ENCODE data around the gene ANKRD29.

Gene ANKRD29

DNA sequence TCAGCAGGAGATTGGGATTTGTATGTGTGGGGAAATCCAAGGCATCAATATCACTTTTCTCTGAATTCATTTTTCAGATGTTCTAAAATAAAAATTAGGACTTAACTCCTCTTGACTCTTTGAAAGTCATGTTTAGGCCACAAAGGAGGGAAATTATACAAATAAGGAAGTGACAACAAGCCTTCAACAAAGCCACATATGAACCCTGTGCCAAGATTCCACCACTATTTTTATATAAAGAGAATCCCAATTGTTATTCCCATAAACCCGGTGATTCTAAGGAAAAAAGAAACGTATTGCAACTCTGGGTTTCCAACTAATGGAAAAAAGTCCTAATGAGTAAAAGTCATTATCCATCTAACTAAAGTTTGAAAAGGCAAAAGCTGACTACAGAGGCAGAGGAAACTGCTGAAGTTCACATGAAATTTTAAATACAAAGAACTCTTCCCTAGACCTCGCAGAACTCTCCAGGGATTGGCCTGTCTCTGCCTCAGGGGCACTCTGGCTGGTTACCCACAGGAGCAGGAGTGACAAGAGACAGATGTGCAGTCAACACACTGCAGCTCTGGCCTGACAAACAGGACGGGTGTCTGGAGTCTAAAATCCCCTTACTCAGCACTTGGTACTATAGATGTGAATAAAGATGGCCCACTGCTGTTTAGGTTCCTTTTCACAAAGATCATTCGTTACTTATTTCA, 88.0 kb downstream of the ANKRD29 start:
- Histone ChIP-seq H3K4me1 (ENCODE audit: control insufficient read depth, insufficient read depth, low read length) (no peaks in the 10 kb centered on the region), H3K27me3 (ENCODE audit: control insufficient read depth, insufficient read depth, low read length, poor library complexity, severe bottlenecking) (no peaks in the 10 kb centered on the region), H3K9me3 (ENCODE audit: control insufficient read depth, low read length) (no peaks in the 10 kb centered on the region), H3K27ac (ENCODE audit: insufficient read depth, low read depth, low read length, poor library complexity, severe bottlenecking) (no peak overlapping the region), H3K4me3 (ENCODE audit: insufficient read depth, low read depth, low read length) (no peak overlapping the region), H3K36me3 (ENCODE audit: control insufficient read depth, insufficient read depth, low read length) (peaks cover 6% of the 10 kb centered on the region)
- 95% methylated on average over 5 of the region's 5 CpGs for WGBS, 2 experiments

DNA sequence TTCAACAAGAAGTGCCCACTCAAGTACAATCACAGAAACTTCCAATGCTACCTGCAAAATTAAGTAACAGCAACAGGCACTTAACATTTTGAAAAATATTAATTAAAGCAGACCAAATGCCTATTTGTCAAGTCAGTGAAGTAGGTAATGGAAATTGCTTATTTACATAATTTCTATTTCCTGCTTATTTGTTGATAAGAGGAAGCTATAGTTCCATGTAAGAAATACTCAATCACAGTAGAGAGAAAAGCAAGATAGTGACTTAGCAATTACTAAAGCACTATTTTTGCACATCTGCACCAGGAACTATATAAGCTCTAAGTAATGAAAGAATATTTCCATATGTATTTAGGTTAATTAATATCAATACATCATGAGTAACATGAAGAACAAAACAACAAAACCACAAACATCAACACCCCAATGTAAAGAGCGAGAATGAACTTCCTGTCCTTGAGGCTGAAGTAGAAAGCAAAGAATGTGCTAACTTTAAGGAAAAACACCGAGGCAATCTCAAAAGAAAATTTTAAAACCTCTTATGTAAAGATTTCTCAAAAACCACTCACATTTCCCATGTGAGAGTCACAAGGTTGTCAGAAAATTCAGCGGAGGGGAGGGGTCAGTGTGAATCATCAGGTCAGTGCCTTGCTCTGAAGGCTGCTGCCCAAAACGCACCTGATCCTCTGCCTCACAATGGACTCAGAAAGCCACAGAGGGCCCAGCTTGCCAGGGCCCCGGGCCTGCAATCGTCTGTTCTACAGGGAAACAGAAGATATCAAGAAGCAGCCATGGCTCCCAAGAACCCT, 88.9 kb downstream of the ANKRD29 start:
- Histone ChIP-seq H3K4me1 (ENCODE audit: control insufficient read depth, insufficient read depth, low read length) (no peaks in the 10 kb centered on the region), H3K36me3 (ENCODE audit: control insufficient read depth, insufficient read depth, low read length) (peaks cover 6% of the 10 kb centered on the region), H3K9me3 (ENCODE audit: control insufficient read depth, low read length) (no peaks in the 10 kb centered on the region), H3K4me3 (ENCODE audit: insufficient read depth, low read depth, low read length) (no peak overlapping the region), H3K27me3 (ENCODE audit: control insufficient read depth, insufficient read depth, low read length, poor library complexity, severe bottlenecking) (no peaks in the 10 kb centered on the region), H3K27ac (ENCODE audit: insufficient read depth, low read depth, low read length, poor library complexity, severe bottlenecking) (no peak overlapping the region)
- 54 to 63% methylated on average over 5 to 6 of the region's 6 CpGs for WGBS, 2 experiments

DNA sequence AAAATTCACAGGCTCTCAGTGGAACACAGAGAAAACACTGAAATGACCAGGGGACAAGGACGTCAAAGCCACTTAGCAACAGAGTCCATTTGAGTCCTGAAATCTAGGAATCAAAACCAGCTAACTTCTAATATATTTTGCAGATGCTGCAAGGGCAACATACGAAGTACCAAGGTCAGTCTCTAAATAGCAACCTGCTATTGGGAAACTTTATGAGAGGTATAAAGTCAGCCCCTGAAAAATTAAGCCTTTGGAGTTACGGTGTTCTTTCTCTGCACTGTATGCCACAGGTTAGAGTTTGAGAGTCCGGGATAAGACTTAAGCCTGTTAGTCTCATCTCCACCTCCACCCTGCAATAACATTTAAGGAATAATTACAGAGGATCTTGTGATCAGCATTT, 89.7 kb downstream of the ANKRD29 start:
- Histone ChIP-seq H3K27me3 (ENCODE audit: control insufficient read depth, insufficient read depth, low read length, poor library complexity, severe bottlenecking) (no peaks in the 10 kb centered on the region), H3K27ac (ENCODE audit: insufficient read depth, low read depth, low read length, poor library complexity, severe bottlenecking) (no peak overlapping the region)

DNA sequence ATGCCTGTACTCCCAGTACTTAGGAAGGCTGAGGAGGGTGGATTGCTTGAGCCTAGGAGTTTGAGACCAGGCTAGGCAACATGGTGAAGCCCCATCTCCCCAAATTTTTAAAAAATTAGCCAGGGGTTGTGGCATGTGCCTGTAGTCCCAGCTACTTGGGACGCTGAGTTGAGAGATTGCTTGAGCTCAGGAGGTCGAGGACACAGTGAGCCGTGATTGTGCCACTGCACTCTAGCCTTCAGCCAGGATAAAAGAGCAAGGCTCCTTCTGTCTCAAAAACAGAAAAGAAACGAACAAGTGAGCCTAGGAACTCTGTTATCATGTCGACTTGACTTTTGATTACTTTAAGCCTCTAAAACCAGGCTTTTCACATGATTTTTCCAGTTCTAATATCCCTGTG, 90.1 kb downstream of the ANKRD29 start:
- H3K36me3 ChIP-seq (ENCODE audit: control insufficient read depth, insufficient read depth, low read length): peaks cover 6% of the 10 kb centered on the region
- 90 to 91% methylated on average over 5 of the region's 5 CpGs for WGBS, 2 experiments

More for the DNA sequence above, 89.7 kb downstream of the ANKRD29 start:
- Histone ChIP-seq H3K4me1 (ENCODE audit: control insufficient read depth, insufficient read depth, low read length) (no peaks in the 10 kb centered on the region), H3K4me3 (ENCODE audit: insufficient read depth, low read depth, low read length) (no peak overlapping the region), H3K9me3 (ENCODE audit: control insufficient read depth, low read length) (no peaks in the 10 kb centered on the region), H3K36me3 (ENCODE audit: control insufficient read depth, insufficient read depth, low read length) (peaks cover 6% of the 10 kb centered on the region)
- 93 to 96% methylated on average over 4 of the region's 4 CpGs for WGBS, 2 experiments

DNA sequence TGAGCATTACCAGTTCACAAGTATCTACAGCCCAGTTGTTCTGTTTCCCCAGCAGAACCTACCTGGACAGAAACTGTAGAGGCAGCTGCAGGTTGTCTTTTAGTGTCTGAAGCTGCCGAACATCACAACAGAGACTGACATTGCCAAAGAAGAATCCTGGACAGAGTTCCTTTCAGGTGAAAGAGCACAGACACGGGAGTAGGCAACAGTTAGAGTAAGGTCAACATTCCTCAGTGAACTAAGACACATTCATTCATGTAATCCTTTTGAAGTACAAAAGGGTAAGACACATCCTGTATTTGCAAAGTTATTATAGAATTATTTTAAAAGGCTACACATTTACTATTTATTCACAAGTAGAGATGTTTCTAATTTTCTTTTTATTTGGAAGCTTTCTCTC, 90.7 kb downstream of the ANKRD29 start:
- H3K27ac ChIP-seq (ENCODE audit: insufficient read depth, low read depth, low read length, poor library complexity, severe bottlenecking): no peak overlapping the region
- whole genome bisulfite sequencing, 2 experiments: 84 to 92% methylated on average over 2 of the region's 2 CpGs

More for the DNA sequence above, 90.1 kb downstream of the ANKRD29 start:
- Histone ChIP-seq H3K9me3 (ENCODE audit: control insufficient read depth, low read length) (no peaks in the 10 kb centered on the region), H3K4me3 (ENCODE audit: insufficient read depth, low read depth, low read length) (no peak overlapping the region), H3K27me3 (ENCODE audit: control insufficient read depth, insufficient read depth, low read length, poor library complexity, severe bottlenecking) (no peaks in the 10 kb centered on the region), H3K27ac (ENCODE audit: insufficient read depth, low read depth, low read length, poor library complexity, severe bottlenecking) (no peak overlapping the region), H3K4me1 (ENCODE audit: control insufficient read depth, insufficient read depth, low read length) (no peaks in the 10 kb centered on the region)

DNA sequence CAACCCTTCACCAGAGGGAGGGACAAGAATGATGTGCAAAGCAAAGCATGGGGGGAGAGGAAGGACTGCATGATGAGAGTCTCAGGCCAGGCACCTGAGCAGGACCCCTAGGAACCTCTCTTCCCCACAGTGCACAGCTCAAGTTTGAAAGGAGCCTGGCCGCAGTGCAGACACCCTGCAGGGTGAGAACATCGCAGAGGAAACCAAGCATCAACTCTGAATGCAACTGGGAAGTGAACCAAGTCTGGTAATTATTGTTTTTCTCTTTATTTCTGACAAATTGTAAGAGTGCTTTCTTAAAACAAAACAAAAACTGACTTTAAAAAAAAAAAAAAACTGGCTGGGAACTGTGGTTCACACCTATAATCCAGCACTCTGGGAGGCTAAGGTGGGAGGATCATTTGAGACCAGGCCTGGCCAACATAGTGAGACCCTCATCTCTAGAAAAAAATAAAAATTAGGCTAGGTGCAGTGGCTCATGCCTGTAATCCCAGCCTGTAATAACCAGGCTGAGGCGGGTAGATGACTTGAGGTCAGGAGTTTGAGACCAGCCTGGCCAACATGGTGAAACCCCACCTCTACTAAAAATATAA, 91.7 kb downstream of the ANKRD29 start:
- no peak overlapping the region for H3K27ac ChIP-seq (ENCODE audit: insufficient read depth, low read depth, low read length, poor library complexity, severe bottlenecking)
- H3K36me3 ChIP-seq (ENCODE audit: control insufficient read depth, insufficient read depth, low read length): peaks cover 17% of the 10 kb centered on the region
- 56 to 64% methylated on average over 3 of the region's 3 CpGs for WGBS, 2 experiments
- no peaks in the 10 kb centered on the region for H3K9me3 ChIP-seq (ENCODE audit: control insufficient read depth, low read length)
- H3K4me1 ChIP-seq (ENCODE audit: control insufficient read depth, insufficient read depth, low read length): no peaks in the 10 kb centered on the region
- H3K27me3 ChIP-seq (ENCODE audit: control insufficient read depth, insufficient read depth, low read length, poor library complexity, severe bottlenecking): no peaks in the 10 kb centered on the region
- H3K4me3 ChIP-seq (ENCODE audit: insufficient read depth, low read depth, low read length): no peak overlapping the region

More for the DNA sequence above, 90.7 kb downstream of the ANKRD29 start:
- Histone ChIP-seq H3K4me3 (ENCODE audit: insufficient read depth, low read depth, low read length) (no peak overlapping the region), H3K9me3 (ENCODE audit: control insufficient read depth, low read length) (no peaks in the 10 kb centered on the region), H3K27me3 (ENCODE audit: control insufficient read depth, insufficient read depth, low read length, poor library complexity, severe bottlenecking) (no peaks in the 10 kb centered on the region), H3K36me3 (ENCODE audit: control insufficient read depth, insufficient read depth, low read length) (peaks cover 11% of the 10 kb centered on the region), H3K4me1 (ENCODE audit: control insufficient read depth, insufficient read depth, low read length) (no peaks in the 10 kb centered on the region)

DNA sequence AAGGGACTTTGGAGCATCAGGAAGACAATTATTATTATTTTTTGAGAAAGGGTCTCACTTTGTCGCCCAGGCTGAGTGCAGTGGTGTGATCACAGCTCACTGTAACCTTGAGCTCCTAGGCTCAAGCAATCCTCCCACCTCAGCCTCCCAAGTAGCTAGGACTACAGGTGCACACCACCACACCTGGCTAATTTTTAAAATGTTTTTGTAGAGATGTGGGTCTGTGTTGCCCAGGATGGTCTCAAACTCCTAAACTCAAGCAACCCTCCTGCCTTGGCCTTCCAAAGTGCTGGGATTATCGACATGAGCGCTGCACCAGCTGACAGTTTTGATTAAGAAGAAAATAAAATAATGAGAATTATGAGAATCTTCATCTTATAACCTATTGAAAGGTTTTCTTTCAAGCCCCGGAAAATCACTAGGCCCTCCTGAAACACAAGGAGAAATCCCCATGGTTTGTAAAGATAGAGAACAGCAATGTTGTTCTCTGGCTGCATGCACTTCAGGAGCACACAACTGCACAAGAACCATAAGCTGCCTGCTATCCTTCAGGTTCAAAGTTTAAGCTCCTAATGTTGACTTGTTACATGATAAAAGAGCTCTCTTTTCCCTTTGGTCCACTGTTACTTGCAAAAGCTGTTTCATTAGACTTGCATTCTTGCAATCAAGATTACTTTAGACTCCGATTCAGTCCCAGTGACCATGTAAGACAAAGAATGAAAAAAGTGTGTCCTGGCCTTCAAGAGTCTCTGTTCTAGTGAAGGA, 93.2 kb downstream of the ANKRD29 start:
- WGBS, 2 experiments: 89 to 96% methylated on average over 4 to 5 of the region's 5 CpGs
- H3K27ac ChIP-seq (ENCODE audit: insufficient read depth, low read depth, low read length, poor library complexity, severe bottlenecking): no peak overlapping the region
- peaks cover 17% of the 10 kb centered on the region for H3K36me3 ChIP-seq (ENCODE audit: control insufficient read depth, insufficient read depth, low read length)

DNA sequence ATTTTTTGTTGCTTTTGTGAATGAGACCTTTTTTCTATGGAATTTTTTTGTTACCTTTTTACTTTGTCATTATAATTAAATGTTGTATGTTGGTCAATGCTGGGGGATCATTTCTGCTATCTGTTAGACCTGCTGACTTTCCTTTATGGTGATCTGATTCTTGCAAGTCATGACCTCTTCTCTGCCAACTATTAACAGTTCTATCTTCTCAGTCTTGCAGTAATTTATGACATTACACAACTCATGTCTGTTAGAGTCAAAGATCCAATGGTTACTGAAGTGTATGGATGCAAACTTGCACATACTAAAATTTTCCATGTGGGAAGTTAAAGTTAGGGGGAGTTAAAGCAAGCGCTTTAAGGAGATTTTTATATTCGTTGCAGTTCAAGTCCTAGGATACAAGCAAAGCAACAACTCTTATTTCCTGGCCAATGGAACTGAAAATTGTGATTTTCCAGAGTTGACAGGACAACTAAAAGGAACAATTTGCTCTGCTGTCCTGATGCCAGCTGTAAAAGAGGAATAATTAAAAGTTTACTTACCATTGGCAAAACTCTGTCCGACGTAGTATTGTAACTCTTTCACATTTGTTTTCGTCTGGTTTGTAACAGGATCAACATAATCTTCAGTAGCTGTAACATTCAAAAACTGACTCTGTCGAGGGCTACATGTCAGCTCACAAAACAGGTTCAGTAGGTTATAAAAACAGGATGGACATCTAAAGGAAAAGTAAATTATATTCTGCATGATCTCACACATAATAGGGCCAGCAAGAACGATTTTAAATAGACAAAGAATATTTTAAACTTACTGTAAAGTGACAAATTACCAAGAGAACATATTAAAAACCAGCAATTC, 94.2 kb downstream of the ANKRD29 start:
- H3K27me3 ChIP-seq (ENCODE audit: control insufficient read depth, insufficient read depth, low read length, poor library complexity, severe bottlenecking): no peaks in the 10 kb centered on the region
- H3K4me3 ChIP-seq (ENCODE audit: insufficient read depth, low read depth, low read length): no peak overlapping the region
- 97 to 98% methylated on average over 7 of the region's 7 CpGs for WGBS, 2 experiments
- no peak overlapping the region for H3K27ac ChIP-seq (ENCODE audit: insufficient read depth, low read depth, low read length, poor library complexity, severe bottlenecking)
- peaks cover 17% of the 10 kb centered on the region for H3K36me3 ChIP-seq (ENCODE audit: control insufficient read depth, insufficient read depth, low read length)
- H3K4me1 ChIP-seq (ENCODE audit: control insufficient read depth, insufficient read depth, low read length): no peaks in the 10 kb centered on the region
- no peaks in the 10 kb centered on the region for H3K9me3 ChIP-seq (ENCODE audit: control insufficient read depth, low read length)

More for the DNA sequence above, 93.2 kb downstream of the ANKRD29 start:
- no peak overlapping the region for H3K4me3 ChIP-seq (ENCODE audit: insufficient read depth, low read depth, low read length)
- H3K27me3 ChIP-seq (ENCODE audit: control insufficient read depth, insufficient read depth, low read length, poor library complexity, severe bottlenecking): no peaks in the 10 kb centered on the region
- no peaks in the 10 kb centered on the region for H3K4me1 ChIP-seq (ENCODE audit: control insufficient read depth, insufficient read depth, low read length)
- H3K9me3 ChIP-seq (ENCODE audit: control insufficient read depth, low read length): no peaks in the 10 kb centered on the region

DNA sequence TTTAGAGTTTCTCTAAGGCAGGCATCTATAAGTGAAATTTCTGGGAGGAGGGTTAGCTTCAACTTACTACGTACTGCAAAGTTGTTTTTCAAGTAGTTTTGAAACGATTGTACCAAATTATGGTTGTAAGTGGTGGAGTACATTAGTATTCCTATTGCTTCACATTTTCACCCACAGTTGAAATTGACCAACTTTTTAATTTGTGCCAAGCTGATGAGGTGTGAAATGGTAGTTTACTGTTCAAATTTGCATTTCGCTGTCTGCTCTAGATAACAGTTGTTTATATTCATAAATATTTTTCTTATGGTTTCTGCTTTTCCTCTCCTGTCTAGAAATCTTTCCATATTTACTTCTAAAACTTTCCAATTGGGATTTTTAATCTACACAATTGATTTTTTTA, 95.0 kb downstream of the ANKRD29 start:
- H3K27me3 ChIP-seq (ENCODE audit: control insufficient read depth, insufficient read depth, low read length, poor library complexity, severe bottlenecking): no peaks in the 10 kb centered on the region
- 93 to 96% methylated on average over 2 of the region's 3 CpGs for WGBS, 2 experiments
- H3K4me3 ChIP-seq (ENCODE audit: insufficient read depth, low read depth, low read length): no peak overlapping the region
- no peaks in the 10 kb centered on the region for H3K4me1 ChIP-seq (ENCODE audit: control insufficient read depth, insufficient read depth, low read length)
- H3K9me3 ChIP-seq (ENCODE audit: control insufficient read depth, low read length): no peaks in the 10 kb centered on the region
- no peak overlapping the region for H3K27ac ChIP-seq (ENCODE audit: insufficient read depth, low read depth, low read length, poor library complexity, severe bottlenecking)
- peaks cover 17% of the 10 kb centered on the region for H3K36me3 ChIP-seq (ENCODE audit: control insufficient read depth, insufficient read depth, low read length)
